GM19468 (cell line): ENCODE results near the gene MAN2A2.

Experiments
- ATAC-seq: cut with Tn5 transposase; IDR thresholded peaks from one replicate; pipeline ENCODE4 v1.9.1; 2021; ENCODE audit warnings: mild to moderate bottlenecking, moderate library complexity, moderate number of reproducible peaks; ENCODE audit not compliant: unreplicated experiment; ENCODE audit errors: extremely low read depth

The MAN2A2 gene

GRCh38 chr15:90902840-90903732, at the start of gene MAN2A2:
TSS of gene MAN2A2 (plus strand) at chr15:90903302. CDS start at chr15:90904208, 906 bp downstream.
- ATAC-seq: peak; percentile 49

- ATAC-seq: no peak
Observed at GRCh38 chr15:90855139-90855538, 48.0 kb upstream of the MAN2A2 start.

- ATAC-seq: no peak
Observed at GRCh38 chr15:90857337-90857736, 45.8 kb upstream of the MAN2A2 start.

GRCh38 chr15:90857883-90858443, 45.1 kb upstream of the MAN2A2 start:
- ATAC-seq: no peak

- ATAC-seq: no peak
Observed at GRCh38 chr15:90859234-90860131, 43.6 kb upstream of the MAN2A2 start.

GRCh38 chr15:90860450-90860849, 42.7 kb upstream of the MAN2A2 start:
- no peak for ATAC-seq

GRCh38 chr15:90860942-90861675, 42.0 kb upstream of the MAN2A2 start:
- no peak for ATAC-seq

GRCh38 chr15:90862487-90862886, 40.6 kb upstream of the MAN2A2 start:
- no peak for ATAC-seq

GRCh38 chr15:90862964-90863778, 39.9 kb upstream of the MAN2A2 start:
- ATAC-seq: no peak

- no peak for ATAC-seq
Observed at GRCh38 chr15:90863987-90864386, 39.1 kb upstream of the MAN2A2 start.

- no peak for ATAC-seq
Observed at GRCh38 chr15:90864507-90864906, 38.6 kb upstream of the MAN2A2 start.

GRCh38 chr15:90865702-90866101, 37.4 kb upstream of the MAN2A2 start:
- ATAC-seq: no peak

GRCh38 chr15:90866161-90866715, 36.9 kb upstream of the MAN2A2 start:
- ATAC-seq: no peak

- no peak for ATAC-seq
Observed at GRCh38 chr15:90866800-90867199, 36.3 kb upstream of the MAN2A2 start.

- ATAC-seq: no peak
Observed at GRCh38 chr15:90868261-90868689, 34.8 kb upstream of the MAN2A2 start, which contains the start of gene FURIN. TSS of gene FURIN (plus strand) at chr15:90868588. CDS start at chr15:90875741, 7,153 bp downstream.

- ATAC-seq: no peak
Observed at GRCh38 chr15:90869140-90869541, 34.0 kb upstream of the MAN2A2 start.

- ATAC-seq: no peak
Observed at GRCh38 chr15:90869601-90870353, 33.3 kb upstream of the MAN2A2 start.
